ENCODE data around the gene ZCCHC24.

Gene ZCCHC24

DNA sequence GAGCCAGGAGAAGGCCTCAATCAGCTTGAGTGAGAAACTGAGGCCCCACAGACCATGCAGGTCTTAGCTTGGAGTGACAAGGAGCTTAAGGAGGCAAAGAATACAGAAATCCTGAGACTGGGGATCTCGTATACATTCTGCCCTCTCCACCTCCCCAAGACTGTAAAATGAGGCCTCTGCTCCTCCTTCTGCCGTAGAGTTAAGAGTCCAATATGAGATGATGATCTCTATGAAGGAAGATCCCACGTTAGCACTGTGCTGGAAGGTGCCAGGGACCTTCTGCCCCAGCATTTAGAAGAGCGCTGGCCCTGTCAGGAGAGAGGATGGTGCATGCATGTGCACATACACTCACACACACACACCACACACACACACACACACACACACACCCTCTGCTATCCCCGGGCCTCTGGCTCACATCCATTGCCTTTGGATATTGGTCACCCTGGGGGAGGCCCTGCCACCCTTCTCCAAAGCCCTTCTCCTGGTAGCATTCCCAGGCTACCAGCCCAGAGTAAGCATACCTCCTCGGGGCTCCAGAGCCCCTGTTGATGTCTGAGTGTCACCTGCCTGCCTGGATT is 15.0 kb downstream of the ZCCHC24 start:
- no peak for DNase-seq

DNA sequence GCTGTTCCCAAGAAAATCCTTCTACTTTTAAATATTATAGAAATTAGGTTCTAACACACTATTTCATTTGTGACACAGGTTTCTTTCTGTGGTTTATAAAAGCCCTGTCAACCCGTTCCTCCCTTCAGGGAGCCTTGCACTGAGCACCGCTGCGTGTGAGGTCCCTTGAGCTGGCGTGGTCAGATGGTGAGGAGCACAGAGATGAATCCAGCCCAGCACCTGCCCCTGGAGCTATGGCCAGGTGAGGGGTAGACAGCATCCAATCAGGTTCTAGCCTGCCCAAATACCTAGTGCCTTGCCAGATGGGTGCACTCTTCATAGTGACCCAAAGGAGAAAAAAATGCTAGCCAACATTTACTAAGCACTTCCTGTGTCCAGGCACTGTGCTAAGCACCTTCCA is 15.7 kb downstream of the ZCCHC24 start:
- no peak for DNase-seq

DNA sequence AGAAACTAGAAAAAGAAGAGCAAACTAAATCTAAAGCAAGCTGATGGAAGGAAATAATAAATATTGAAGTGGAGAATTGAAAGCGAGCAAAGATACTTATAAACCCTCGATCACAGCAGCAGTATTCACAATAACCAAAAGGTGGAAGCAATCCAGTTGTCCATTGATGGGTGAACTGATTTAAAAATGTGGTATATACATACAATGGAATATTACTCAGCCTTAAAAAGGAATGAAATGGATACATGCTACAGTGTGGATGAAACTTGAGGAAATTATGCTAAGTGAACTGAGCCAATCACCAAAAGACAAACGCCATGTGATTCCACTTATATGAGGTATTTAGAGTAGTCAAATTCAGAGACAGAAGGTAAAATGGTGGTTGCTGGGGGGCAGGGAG is 17.5 kb downstream of the ZCCHC24 start:
- no peak for DNase-seq

DNA sequence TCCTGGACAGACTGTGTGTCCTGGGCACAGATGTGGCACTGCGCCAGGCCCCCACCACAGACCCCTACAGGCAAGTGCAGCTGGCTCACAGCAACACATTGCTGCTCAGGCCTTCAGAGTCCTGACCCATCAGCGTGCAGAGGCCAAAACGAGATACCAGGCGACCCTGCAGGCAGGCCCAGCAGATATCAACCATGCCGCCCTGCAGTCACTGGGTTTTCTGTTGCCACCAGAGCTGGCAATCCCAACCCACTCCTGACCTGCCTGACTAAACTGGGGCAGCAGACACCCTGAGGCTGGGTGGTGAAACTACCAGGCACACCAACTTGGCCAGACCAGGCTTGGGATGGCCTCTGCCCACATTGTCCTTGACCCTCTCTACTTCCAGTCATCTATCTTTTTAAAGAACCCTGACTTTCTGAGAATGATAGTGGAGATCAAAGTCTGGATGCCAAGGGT is 20.3 kb downstream of the ZCCHC24 start:
- no peak for DNase-seq

DNA sequence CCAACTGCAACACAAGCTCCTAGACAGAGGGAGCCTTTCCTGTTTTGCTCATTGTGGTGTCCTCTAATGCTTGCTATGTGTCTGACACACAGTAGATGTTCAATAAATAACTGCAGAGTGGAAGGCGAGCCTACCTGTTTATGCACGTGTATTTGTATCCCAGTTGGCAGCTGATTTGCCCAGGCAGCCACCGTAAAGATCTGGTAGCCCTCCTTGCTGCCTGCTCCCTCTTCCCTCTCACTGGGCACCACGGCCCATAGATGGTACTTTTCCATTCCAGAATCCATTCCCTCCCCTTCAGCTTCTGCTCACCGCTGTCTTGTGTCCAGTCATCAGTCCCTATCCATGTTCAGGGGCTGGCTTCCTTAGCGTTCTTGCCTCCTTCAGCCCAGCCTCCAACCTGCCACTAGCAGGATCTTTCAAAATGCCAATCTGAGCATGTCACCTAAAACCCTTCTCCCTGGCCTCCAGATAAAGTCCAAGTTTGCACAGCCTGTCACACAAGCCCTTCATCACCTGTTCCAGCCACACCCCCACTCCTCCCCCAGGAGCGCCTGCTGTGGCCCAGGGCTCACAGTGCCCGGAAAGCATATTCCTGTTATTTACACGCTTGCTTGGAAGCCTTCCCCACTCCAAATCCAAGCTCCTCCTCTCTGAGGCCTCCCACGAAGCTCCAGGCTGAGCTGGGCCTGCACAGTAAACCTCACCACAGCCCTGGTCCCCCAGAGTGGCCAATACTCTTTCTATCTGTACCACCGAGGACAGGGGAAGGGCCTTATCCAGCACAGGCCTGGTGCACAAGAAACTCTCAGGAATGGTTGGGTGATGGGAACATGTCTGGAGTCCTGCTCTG is 21.0 kb downstream of the ZCCHC24 start:
- DNase-seq = no peak

DNA sequence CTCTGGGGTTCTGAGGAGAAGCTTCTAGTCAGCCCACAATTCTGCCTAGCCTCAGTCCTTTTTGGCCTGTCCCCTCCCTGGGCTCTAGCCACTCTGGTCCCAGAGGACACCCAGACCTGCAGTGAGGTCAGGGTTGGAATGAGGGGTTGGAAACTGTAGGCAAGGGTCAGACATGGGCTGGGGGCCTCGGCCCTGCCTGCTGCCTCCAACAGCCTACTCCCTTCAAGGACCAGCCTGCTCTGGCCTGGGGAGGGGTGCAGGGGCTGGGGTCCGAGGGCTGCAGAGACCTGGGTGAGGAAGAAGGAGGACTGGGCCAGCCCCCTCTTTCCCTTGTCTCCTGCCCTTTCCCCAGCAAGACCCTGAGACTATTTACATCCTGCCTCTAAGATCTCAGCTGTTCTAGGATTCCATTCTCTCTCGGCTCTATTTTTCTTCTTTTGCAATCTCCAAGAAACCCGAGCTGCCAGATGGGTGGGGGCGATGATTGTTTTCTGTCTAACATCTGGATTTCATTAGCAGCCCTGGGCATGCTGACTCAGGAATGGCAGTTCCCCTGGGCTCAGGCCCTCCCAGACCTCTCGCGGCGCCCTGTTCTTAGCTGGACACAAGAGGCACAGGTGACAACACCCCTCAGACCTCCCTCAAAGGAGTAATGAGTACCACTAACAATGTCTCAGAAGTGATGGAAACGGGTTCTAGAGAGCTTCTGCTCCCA is 23.1 kb downstream of the ZCCHC24 start:
- DNase-seq = no peak

DNA sequence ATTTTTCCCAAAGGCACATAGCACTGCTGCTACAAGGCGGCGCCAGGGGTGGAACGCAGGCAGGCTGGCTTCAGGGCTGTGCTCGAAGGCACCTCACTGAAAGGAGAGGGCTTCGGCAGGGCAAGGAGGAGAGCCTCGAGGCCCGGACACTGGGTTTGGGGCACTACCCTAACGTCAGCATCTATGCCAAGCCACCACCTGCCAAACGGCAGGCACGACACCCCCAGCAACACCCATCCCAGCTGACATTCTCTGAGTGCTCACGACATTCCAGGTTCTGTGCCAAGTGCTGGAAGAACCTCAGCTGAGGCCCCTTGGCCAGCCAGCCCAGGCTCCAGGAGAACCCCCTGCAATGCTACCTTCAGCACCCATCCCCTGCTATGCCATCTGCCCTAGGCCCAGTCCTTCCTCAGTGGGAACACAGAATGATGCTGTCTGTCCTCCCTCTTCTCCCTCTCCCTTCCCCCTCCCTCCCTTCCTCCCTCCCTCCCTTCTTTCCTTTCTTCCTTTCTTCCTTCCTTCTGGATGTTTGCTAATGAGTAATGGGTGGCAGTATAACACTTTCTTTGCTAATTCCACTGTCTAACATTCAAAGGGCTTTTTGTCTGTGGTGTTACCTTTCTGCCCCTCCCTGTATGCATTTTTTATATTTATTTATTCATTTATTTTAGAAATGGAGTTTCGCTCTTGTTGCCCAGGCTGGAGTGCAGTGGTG is 24.3 kb downstream of the ZCCHC24 start:
- DNase-seq = no peak

DNA sequence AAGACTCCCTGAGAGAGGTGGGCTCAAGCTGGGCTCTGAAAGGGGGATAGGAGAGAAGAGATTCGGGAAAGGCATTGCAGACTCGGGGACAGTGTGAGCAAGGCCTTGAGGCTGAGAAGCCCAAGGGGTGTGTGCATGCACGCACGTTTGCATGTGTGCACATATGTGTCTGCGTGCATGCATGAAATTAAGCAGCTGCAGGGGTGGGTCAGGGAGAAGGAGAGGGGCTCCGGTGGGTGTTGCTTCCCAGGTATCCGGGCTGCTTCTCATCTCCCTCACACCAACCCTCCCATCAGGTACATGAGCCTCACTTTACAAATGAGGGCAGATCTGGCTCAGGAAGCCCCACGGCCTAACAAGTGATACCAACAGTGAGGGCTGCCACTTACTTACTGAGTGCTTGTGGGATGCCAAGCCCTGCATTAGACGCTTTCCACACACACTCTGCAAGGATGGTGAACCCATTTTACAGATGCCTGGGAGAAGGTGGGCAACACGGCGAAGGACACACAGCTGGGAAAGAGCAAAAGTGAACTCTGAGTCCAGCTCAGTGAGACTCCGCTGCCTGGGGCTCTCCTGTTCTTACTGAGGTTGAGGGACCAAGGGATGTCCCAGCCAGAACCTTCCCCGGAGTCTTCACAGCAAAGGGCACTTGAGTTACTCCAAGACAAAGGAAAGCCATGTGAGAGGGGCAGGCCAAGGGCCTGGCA is 26.4 kb downstream of the ZCCHC24 start:
- DNase-seq = no peak

DNA sequence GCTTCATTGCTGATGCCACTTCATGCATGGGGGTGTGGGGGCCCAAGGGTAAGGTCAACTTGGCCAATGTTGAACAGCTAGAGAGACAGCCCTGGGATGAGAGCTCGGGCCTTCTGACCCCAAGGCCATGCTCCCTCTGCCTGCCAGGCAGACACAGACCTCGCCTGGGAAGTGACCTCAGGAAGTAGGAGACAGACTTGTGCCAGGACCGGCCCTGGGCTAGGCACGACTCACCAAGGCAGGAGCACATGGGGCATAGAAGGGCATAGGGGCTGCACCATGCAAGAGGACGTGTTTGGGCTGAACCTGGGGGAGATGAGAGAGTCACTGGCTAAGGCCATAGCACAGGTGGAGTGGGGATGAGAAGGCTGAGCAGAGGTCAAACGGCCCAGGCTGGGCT is 27.1 kb downstream of the ZCCHC24 start:
- no peak for DNase-seq

DNA sequence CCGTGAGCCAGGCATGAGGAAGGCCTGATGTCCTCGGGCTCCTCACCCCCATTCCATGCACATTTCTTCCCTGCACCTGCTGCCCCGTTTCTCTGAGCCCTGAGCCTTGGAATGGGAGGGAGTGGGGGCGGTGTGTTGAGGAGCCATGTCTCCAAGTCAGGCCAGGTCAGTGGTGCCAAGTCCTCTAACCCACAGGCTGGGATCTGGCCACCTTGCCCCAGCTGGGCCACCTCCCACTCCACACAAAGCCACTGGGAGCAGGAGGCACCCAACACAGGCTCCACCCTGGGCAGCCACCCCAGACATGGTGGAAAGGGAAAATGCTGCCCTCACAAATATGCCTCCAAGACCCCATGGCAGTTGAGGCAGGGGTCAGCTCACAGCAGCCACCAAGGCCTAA is 27.7 kb downstream of the ZCCHC24 start:
- DNase-seq = no peak

DNA sequence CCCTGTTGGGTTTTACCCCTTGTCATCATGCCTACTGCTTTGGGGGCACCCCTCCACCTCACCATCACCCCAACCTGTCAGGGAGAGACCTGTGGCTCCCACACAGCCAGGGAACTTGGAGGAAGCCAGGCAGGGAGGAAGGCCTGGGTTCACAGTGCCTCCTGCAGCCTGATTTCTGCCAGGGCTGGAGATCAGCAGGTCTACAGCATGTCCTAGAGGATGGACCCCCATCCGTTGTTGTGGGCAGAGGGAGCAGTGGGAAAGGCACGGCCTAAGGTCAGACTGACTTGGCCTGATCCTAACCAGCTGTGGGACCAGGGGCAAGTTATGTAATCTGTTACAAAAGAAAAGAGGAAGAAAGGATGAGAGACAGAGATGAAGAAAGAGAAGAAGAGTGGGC is 28.2 kb downstream of the ZCCHC24 start:
- no peak for DNase-seq

DNA sequence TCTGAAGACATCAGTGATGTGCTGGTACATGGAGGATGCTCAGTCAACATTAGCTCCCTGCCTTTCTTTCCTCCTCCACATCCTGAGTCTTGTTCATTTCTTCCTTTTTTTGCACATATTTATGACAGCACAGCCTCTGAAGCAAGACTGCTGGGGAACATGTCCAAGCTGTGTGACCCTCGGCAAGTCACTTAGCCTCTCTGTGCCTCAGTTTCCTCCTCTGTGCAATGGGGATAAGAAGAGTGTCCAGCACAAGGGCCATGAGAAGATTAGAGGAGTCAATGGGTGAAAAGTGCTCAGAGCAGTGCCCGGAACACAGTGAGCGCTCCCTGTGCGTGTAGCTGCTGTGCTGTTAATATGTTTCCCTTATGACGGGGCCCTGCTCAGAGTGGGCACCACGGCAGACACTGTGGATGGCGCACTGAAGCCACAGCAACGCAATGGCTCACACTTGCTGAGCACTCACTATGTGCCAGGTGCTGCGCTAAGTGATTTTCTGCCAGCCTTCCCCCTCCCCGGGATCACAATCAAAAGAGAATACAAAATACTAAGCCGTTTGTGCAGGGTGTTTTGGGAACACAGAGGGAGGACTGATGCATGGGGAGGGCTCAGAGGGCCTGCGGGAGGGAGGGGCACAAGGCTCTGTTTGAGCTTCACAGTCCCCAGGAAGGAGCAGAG is 28.7 kb downstream of the ZCCHC24 start:
- DNase-seq = no peak

DNA sequence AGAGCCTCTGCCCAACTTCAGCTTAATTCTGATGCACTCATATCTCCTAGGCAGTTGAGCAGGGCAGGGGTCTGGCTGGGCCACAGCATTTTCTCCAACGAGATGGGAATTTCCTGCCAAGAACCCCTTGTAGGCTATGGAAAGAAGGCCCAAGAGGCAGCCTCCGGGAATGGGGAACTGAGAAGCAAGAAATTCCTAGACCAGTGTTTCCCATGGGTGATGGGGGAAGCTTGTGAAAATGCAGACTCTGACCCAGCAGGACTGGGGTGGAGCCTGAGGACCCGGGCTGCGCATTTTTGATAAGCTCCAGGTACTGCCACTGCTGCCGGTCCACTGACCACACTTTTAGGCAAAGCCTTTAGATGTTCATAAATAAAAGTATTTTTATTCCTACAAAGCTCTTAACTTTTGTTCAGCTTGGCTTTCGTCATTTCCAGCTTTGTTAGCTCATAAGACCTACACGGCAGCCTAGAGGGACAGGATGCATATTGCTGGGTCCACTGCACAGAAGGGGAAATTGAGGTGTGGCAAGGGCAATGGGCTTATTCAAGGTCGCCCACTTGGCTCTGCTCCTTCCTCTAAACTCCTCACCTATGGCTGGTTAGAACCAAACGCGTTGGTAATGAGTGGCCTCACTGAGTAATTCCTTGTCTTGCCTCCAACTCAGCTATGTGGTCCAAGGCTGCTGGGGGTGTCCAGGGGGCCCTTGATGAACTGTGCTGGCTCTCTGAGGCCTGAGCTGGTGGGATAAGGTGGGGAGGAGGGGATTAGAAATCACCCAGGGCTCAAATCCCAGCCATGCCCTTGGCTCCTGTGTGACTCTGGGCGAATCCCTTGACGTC is 29.5 kb downstream of the ZCCHC24 start:
- DNase-seq = no peak

DNA sequence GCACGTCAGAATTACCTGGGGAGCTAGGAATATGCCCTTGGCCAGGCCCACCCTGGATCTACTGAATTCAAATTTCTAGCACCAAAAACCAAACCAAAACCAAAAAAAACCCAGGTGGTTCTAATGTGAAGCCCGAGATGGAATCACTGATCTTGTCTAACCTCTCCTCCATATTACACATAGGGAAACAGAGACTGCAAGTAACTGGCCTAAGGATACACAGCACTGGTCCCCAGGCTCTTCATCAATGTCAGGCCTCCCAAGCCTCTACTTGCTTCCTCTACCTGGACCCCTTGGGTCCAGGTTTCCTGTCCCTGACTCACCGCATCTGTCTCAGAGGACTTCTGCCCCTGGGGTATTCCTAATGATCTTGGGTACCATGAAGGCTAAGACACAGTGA is 30.7 kb downstream of the ZCCHC24 start:
- no peak for DNase-seq

DNA sequence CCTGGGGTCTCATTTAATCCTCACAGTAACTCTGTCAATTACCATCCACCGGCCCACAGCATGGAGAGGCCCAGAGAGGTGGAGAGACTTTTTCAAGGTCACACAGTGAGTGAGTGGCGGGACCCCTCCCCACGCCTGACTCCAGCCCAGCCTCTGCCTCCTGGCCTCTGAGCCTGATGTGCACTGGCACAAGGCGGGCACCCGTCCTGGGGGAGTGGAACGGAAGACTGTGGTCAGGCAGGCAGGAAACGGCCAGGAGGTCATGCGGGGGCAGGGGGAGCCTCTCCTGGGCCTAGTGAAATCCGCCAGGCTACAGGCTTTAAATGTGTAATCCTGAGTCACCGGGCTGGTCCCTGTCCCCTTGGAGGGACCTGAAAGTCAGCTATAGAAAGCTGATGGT is 32.2 kb downstream of the ZCCHC24 start:
- no peak for DNase-seq

DNA sequence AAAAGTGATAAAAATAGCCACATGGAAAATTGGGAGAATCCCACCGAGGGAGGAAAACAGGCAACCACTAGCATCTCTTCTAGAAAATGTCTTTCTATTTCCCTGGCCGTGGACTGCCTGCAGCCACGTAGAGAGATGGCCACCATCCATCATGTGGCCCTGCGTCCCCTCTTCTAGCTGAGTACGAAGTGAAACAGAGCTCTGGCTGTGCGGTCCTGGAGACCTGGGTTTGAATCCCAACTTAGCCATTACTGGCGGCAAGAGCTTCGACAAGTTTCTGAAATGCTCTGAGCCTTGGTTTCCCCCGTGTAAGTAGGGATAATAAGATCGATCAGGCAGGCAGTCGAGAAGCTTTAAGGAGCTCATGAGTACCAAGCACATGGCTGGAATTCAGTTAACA is 32.9 kb downstream of the ZCCHC24 start:
- no peak for DNase-seq

DNA sequence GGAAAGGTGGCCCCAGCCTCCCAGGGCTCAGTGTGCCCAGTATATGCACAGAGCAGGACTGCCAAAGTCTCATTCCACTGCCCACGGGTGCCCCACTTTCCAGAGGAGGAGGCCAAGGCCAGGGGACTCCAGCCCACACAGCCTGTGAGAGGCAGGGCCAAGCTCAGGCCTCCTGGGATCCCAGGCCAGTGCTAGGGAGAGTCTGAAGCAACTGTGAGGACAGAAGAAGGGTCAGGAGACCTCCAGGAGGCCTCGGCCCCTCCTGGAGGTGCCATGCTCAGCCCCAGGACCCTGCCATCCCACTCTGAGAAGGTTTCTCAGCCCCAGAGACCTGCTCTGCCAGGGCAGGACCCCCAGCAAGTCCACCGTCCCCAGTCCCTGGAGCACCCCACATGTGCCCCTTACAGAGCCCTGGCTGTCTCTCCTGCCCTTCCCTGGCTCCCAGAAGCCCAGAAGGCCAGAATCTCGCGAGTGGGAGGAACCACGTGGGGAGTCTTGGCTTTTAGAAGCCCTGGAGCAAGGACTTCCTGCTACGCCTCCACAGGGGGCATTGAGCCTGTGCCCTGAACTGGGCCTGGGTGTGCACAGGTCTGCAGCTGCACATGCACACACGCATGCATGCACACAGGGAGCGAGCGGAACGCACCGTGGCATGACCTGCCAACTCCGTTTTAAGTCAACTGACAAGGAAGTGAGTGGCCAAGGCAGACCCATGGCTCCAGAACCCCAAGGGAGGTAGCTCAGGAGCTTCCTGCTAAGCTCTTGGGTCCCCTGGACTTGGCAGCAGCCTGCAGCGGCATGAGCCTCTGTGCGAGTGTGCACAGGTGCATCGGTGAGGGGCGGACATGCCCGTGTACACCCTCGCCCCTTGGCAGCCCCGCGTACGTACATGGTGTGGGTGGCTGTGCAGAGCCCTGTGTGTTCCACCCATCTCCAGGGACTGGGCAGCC is 33.6 kb downstream of the ZCCHC24 start:
- DNase-seq = no peak

DNA sequence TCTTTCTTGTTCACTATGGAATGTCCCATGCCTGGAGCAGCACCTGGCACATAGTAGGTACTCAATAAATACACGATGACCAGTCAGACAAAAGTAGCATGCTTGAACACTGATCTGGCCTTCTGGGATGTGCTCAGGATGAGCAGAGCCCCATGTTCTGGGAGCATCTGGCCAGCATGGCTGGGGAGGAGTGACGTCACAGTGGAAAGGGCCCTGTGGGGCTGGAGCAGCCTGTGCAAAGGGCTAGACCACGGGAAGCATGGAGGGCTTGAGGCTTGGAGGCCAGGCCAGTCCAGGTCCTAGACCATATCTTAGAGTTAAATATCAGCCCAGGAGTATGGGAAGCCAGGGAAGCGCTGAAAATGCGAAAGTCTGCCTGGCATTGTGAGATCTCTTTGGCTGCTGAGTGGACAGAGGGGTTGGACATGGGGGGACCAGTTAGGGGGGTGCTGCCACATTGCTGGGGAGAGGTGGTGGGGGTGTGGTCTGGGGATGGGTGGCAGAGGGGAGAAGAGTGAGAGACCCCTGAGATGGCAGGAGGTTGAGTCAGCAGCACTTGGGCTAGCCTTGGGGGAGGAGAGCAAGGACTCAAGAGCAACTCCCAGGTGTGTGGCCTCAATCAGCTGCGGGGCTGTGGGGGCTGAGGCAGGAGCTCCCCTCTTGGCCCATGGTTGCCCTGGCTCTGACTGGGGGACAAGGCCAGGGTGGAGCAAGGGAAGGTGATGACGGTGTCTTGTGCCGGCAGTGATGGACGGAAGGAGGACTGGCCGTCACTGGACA is 34.9 kb downstream of the ZCCHC24 start:
- DNase-seq = no peak

DNA sequence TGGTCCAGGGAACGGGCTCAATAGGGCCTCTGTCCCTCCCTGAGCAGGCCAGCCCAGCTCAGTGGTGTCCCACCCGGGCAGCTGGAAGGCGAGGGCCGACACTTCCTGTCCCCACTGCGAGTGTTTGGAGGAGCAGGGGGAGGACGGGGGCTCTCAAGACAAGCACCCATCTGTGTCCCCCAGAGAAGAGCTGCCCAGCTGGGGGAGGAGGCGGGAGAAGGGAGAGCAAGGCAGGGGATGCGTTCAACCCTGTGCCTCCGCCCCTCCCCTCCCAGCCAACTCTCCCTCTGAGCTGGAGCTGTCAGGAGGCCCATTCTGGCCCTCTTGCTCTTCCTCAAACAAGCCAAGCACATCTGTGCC is 35.7 kb downstream of the ZCCHC24 start:
- DNase-seq = no peak

Measured in stimulated activated CD4-positive, alpha-beta T cell treated with anti-CD3 and anti-CD28 coated beads, Interleukin-2, amount 100 ng/mL, for 48 hours (primary cell).